GM10266 (cell line): Measurements from ENCODE around the gene MMRN2.

Experiments
- DNase-seq: peaks from one replicate; pipeline ENCODE4 v3.0.0; 2012; ENCODE audit errors: extremely low spot score
- CTCF ChIP-seq: IDR thresholded peaks from 2 replicates; pipeline ENCODE4 v1.5.1; 2012; ENCODE audit warnings: mild to moderate bottlenecking, low read depth; ENCODE audit not compliant: control insufficient read depth, insufficient read depth; ENCODE audit errors: missing control alignments

Gene MMRN2

GRCh38 chr10:86899132-86899531, 58.3 kb downstream of the MMRN2 start:
- no peak for DNase-seq
- no peak for TF ChIP-seq CTCF

GRCh38 chr10:86898511-86898910, 58.9 kb downstream of the MMRN2 start:
- DNase-seq, result no peak

GRCh38 chr10:86889997-86890396, 67.4 kb downstream of the MMRN2 start:
- DNase-seq, result no peak
- TF ChIP-seq CTCF, result no peak

More at GRCh38 chr10:86898511-86898910, 58.9 kb downstream of the MMRN2 start:
- TF ChIP-seq CTCF, result no peak

- peak; percentile 69 for DNase-seq
- TF ChIP-seq CTCF, result no peak
These were observed 68.6 kb downstream of the MMRN2 start for GRCh38 chr10:86888585-86889381.
